Stimulated activated CD4-positive, alpha-beta T cell treated with anti-CD3 and anti-CD28 coated beads, Interleukin-4, amount 100 ng/mL, for 1 hour (primary cell): ENCODE data around the gene FOXD2.

Experiments
- DNase-seq: peaks from one replicate; pipeline ENCODE4 v3.0.0-alpha.2; 2020

Gene FOXD2

GRCh38 chr1:47469390-47469759 lies 31.5 kb downstream of the FOXD2 start:
- DNase-seq = no peak

- no peak for DNase-seq
These were observed 32.1 kb downstream of the FOXD2 start for GRCh38 chr1:47469910-47470309.

GRCh38 chr1:47471163-47471562 lies 33.3 kb downstream of the FOXD2 start:
- no peak for DNase-seq

GRCh38 chr1:47474278-47475193 lies 36.7 kb downstream of the FOXD2 start:
- no peak for DNase-seq

GRCh38 chr1:47477595-47478080 lies 39.8 kb downstream of the FOXD2 start:
- no peak for DNase-seq

GRCh38 chr1:47478090-47478489 lies 40.2 kb downstream of the FOXD2 start:
- DNase-seq = no peak

- DNase-seq = no peak
These were observed 41.8 kb downstream of the FOXD2 start for GRCh38 chr1:47479664-47480063.

- no peak for DNase-seq
These were observed 44.1 kb downstream of the FOXD2 start for GRCh38 chr1:47481936-47482335.

GRCh38 chr1:47482786-47483185 lies 44.9 kb downstream of the FOXD2 start:
- no peak for DNase-seq

- no peak for DNase-seq
These were observed 45.8 kb downstream of the FOXD2 start for GRCh38 chr1:47483651-47484050.

GRCh38 chr1:47485817-47486216 lies 48.0 kb downstream of the FOXD2 start:
- no peak for DNase-seq

GRCh38 chr1:47487332-47487731 lies 49.5 kb downstream of the FOXD2 start:
- DNase-seq = no peak

GRCh38 chr1:47487850-47488450 lies 50.1 kb downstream of the FOXD2 start:
- DNase-seq = no peak
